GM19351 (cell line): ENCODE results near the gene SNX25.

ENCODE experiments used
- ATAC-seq: cut with Tn5 transposase; IDR thresholded peaks from one replicate; pipeline ENCODE4 v1.9.1; 2021; ENCODE audit warnings: mild to moderate bottlenecking, moderate library complexity; ENCODE audit not compliant: unreplicated experiment

Gene SNX25

GRCh38 chr4:185396724-185397385 is 187.5 kb downstream of the SNX25 start, which contains the start of gene ANKRD37:
Gene ANKRD37, plus strand, starts transcription at chr4:185396841. Its CDS starts 83 bp downstream, at chr4:185396924.
- ATAC-seq = no peak

DNA sequence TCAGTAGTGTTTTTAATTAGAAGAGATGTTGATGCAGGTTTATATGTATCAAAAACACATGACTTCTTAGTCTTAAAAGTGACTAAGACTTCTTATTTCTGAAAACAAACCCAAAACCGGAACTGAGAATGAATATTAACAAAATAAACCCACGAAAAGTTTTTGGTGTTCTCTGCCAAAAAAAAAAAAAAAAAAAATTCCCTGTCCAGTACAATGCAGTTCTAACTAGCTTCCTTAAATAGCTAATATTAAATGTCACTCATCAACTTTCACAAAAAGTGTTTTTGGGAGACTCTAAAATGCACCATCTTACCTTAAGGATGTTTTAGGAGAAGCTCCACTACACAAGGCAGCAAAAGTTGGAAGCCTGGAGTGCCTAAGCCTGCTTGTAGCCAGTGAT is 189.2 kb downstream of the SNX25 start:
- no peak for ATAC-seq

DNA sequence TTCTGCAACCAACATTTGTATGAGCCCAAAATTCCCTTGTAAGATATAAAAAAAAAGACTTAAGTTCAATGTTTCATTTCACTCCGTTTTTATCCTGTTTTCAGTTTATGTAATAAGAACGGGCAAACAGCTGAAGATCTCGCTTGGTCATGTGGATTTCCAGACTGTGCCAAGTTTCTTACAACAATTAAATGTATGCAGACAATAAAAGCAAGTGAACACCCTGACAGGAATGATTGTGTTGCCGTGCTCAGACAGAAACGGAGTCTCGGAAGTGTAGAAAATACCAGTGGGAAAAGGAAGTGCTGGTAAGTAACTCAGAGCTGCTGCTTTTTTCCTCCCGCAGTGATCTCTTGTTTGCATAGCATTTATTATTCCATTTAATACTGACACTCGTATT is 190.1 kb downstream of the SNX25 start:
- ATAC-seq = no peak

DNA sequence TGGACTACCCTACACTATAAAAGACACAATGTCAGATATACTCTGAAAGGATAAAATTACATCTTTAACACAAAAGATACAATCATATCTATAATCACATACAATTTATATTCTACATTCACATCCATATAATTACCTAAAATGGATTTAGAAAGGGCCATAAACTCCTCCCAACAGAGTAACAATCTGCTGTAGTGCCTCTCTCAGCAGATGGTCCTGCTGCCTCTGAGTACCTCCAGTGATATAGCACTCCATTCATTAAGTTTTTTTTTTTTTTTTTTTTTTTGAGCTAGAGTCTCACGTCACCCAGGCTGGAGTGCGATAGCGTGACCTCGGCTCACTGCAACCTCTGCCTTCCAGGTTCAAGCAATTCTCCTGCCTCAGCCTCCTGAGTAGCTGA is 194.6 kb downstream of the SNX25 start:
- no peak for ATAC-seq

- ATAC-seq = peak; percentile 86
These were observed 196.1 kb downstream of the SNX25 start for GRCh38 chr4:185405296-185405999.

- no peak for ATAC-seq
These were observed 199.0 kb downstream of the SNX25 start for GRCh38 chr4:185408432-185408831.

DNA sequence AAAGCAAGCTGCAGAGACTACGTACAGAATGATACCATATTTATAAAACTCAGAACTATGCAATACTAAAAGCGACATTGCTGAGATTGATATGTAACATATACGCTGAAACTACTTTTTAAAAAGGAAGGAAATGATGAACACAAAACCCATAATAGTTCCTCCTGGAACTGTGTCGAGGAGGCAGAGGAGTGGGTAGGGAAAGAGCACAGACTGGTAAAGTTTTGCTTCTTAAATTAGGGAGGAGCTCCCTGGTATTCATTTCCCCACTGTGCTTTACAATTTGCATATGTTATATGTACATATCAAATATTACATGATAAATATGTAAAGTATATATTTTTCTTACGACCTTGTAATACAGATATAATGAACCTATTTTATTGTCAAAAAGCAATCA is 202.5 kb downstream of the SNX25 start:
- ATAC-seq = no peak

- ATAC-seq = no peak
These were observed 203.0 kb downstream of the SNX25 start for GRCh38 chr4:185412412-185412811.
